Hepatocyte (in vitro differentiated cells): ENCODE measurements around the gene HLX.

Experiments used
- EZH2 ChIP-seq: fragments of 200-600 bp; sonication (generic); IDR thresholded peaks from 2 replicates; pipeline ENCODE4 v1.6.1; 2016; ENCODE audit warnings: antibody characterized with exemption, mild to moderate bottlenecking, borderline replicate concordance
- EZH2phosphoT487 ChIP-seq: fragments of 200-600 bp; sonication (generic); IDR thresholded peaks from one replicate; pipeline ENCODE4 v1.6.1; 2018; ENCODE audit warnings: antibody characterized with exemption, mild to moderate bottlenecking, low read depth, moderate library complexity; ENCODE audit not compliant: unreplicated experiment, severe bottlenecking

GRCh38 chr1:220875260-220875659 lies 4.0 kb upstream of the HLX start:
- TF ChIP-seq EZH2phosphoT487 = no peak
- no peak for TF ChIP-seq EZH2
